Measurements from ENCODE around the gene ARPC1B.

DNA sequence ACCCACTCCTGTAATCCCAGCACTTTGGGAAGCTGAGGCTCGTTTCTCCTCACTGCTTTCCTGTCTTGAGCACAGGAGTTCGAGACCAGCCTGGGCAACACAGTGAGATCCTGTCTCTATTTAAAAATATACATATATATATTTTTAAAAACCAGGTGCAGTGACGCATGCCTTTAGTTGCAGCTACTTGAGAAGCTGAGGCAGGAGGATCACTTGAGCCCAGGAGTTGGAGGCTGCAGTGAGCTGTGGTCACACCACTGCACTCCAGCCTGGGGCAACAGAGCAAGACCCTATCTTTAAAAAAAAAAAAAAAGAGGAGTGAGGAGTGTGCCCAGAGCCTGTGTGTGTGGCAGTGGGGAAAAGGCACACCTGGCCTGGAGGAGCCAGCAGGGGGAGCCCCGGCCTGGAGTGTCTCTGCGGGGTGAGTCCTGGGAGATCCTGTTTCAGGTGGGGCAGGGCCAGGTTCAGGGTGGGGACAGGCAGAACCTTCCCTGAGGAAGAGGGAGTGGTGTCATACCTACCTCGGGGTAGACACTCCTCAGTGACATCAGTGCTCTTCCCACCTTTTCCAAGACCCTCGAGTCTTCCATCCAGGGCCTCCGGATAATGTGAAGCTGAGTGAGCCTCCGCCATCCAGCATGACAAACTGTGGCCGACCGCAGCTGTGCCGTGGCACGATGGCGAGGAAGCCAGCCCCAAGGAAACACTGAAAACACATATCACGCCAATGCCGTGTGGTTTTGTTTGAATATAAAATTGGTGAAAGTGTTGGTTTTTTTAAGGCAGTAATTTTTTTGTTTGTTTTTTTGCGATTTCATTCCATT lies 9.0 kb upstream of the ARPC1B start:
- TF ChIP-seq POLR2A (IDR thresholded peaks at IDR 0.05) (no peak), CTCF (IDR thresholded peaks at IDR 0.05) (no peak)
